Measurements from ENCODE around the gene TSNAX. TPM values are rescaled to one million over a fixed set of nuclear protein-coding genes. Genes with fewer than 3 reads are reported as not detected.

Gene TSNAX
- total RNA-seq, 1 donor from 2014 or later, result 44.4 TPM

- Mint-ChIP-seq H3K4me3 (ENCODE audit: low read depth) (no peak overlapping the region), H3K27me3 (ENCODE audit: low read depth) (peaks cover 8% of the 10 kb centered on the region), H3K36me3 (ENCODE audit: low read depth) (no peaks in the 10 kb centered on the region), H3K9me3 (no peaks in the 10 kb centered on the region), H3K27ac (no peak overlapping the region), H3K4me1 (ENCODE audit: low read depth) (peaks cover 18% of the 10 kb centered on the region)
- intact Hi-C loops (cut with micrococcal nuclease), result loop anchor here (5.0 kb wide), 4 partner anchors 178 to 358 kb away; partner anchors contain the start of genes EGLN1, EXOC8, GNPAT and SPRTN
- DNase-seq (ENCODE audit: low spot score), result no peak
Measured at GRCh38 chr1:231600458-231600976, 72.0 kb downstream of the TSNAX start.

DNA sequence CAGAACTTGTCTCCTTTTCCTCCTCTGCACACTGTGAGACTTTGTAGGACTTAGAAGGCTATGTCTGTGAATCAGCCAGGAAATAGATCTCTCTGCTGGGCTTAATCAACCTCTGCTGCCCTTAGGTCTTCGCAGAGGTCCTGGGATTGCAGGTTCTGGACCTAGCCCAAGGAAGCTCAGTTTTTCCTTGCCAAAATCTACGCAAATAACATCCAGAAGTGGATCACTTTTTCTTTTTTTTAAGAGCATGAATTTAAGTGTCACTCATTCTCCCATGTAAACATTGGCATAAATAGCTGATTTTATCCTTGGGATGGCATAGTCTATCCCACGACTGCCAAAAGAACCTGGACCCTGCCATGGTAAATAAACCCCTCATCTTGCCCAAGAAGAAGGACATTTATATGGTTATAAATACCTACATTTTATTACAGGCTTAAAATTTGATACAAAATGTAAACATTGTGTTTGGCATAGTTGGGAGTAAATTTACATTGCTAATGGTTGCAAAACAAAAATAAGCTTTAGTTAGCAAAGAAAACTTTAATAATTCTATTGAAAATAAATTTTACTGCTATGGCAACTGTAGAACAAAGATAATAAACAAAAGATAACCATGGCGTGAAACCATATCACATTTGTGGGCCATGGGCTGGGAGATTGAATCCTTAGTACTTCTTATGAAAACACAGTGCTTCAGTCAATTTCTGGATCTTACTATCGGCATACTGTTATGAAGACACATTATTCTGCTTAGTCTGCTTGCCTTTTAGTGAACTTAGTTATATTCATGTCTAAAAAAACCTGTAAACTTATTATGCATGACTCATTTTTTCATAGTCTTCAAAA is 73.6 kb downstream of the TSNAX start:
- no peaks in the 10 kb centered on the region for H3K9me3 Mint-ChIP-seq
- peaks cover 8% of the 10 kb centered on the region for H3K4me1 Mint-ChIP-seq (ENCODE audit: low read depth)
- H3K27me3 Mint-ChIP-seq (ENCODE audit: low read depth), result peaks cover 19% of the 10 kb centered on the region
- no peak overlapping the region for H3K4me3 Mint-ChIP-seq (ENCODE audit: low read depth)
- H3K36me3 Mint-ChIP-seq (ENCODE audit: low read depth), result no peaks in the 10 kb centered on the region
- DNase-seq (ENCODE audit: low spot score), result no peak
- intact Hi-C loops (cut with micrococcal nuclease), result loop anchor here (5.0 kb wide), 4 partner anchors 180 to 360 kb away; partner anchors contain the start of genes EGLN1, EXOC8, GNPAT and SPRTN
- no peak overlapping the region for H3K27ac Mint-ChIP-seq

- Mint-ChIP-seq H3K36me3 (ENCODE audit: low read depth) (no peaks in the 10 kb centered on the region), H3K4me1 (ENCODE audit: low read depth) (peaks cover 8% of the 10 kb centered on the region), H3K4me3 (ENCODE audit: low read depth) (no peak overlapping the region), H3K27ac (no peak overlapping the region), H3K9me3 (no peaks in the 10 kb centered on the region), H3K27me3 (ENCODE audit: low read depth) (peaks cover 24% of the 10 kb centered on the region)
- intact Hi-C loops (cut with micrococcal nuclease), result loop anchor here (5.0 kb wide), 4 partner anchors 180 to 360 kb away; partner anchors contain the start of genes EGLN1, EXOC8, GNPAT and SPRTN
- DNase-seq (ENCODE audit: low spot score), result no peak
Measured at GRCh38 chr1:231602673-231602984, 74.2 kb downstream of the TSNAX start.

DNA sequence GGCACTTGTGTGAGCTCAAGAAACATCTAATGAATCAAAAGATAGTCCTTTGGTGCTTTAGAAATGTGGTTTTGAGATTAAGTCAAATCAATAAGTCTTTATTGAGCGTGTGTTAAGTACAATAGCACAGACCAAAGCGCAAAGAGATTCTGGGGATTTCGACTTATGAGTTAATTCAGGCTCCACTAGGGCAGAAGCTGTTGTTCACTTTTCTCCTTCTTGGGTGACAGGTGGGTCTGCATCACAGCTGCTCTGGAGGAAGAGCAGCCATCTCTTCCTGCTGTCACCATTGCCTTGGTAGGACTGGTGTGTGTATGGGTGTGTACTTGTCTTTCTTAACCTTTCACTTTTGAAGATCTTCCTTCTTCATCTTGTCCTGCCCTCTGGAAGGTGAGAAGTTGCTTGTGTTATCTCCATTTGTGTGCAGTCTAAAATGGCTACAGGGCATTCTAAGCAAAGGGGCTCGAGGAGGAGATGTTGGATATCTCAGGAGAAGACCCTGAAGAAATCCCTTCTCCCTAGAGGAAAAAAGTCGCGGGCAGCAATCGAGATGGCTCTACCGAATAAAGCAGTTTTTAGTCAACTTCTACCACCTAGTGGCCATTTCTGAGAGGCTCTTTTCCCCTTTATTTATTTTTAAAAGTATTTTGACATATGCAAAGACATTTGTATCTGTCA is 75.3 kb downstream of the TSNAX start:
- Mint-ChIP-seq H3K4me3 (ENCODE audit: low read depth) (peak overlapping the region; percentile 87), H3K27ac (peak overlapping the region; percentile 69), H3K4me1 (ENCODE audit: low read depth) (peaks cover 8% of the 10 kb centered on the region), H3K9me3 (no peaks in the 10 kb centered on the region), H3K36me3 (ENCODE audit: low read depth) (no peaks in the 10 kb centered on the region), H3K27me3 (ENCODE audit: low read depth) (peaks cover 27% of the 10 kb centered on the region)
- DNase-seq (ENCODE audit: low spot score), result peak; percentile 34
- intact Hi-C loops (cut with micrococcal nuclease), result loop anchor here (1.0 to 5.0 kb wide), 5 partner anchors 181 to 361 kb away; partner anchors contain the start of genes EGLN1, EXOC8, GNPAT and SPRTN

GRCh38 chr1:231604276-231604621 is 75.8 kb downstream of the TSNAX start:
- no peak overlapping the region for H3K27ac Mint-ChIP-seq

GRCh38 chr1:231605149-231606100 is 77.0 kb downstream of the TSNAX start:
- no peak for DNase-seq (ENCODE audit: low spot score)
- no peaks in the 10 kb centered on the region for H3K36me3 Mint-ChIP-seq (ENCODE audit: low read depth)
- H3K9me3 Mint-ChIP-seq, result no peaks in the 10 kb centered on the region
- intact Hi-C loops (cut with micrococcal nuclease), result no loop called here
- no peak overlapping the region for H3K4me3 Mint-ChIP-seq (ENCODE audit: low read depth)
- H3K27me3 Mint-ChIP-seq (ENCODE audit: low read depth), result peaks cover 25% of the 10 kb centered on the region
- peaks cover 8% of the 10 kb centered on the region for H3K4me1 Mint-ChIP-seq (ENCODE audit: low read depth)
- no peak overlapping the region for H3K27ac Mint-ChIP-seq

More at GRCh38 chr1:231604276-231604621, 75.8 kb downstream of the TSNAX start:
- no peak overlapping the region for H3K4me3 Mint-ChIP-seq (ENCODE audit: low read depth)
- DNase-seq (ENCODE audit: low spot score), result no peak
- no peaks in the 10 kb centered on the region for H3K36me3 Mint-ChIP-seq (ENCODE audit: low read depth)
- peaks cover 27% of the 10 kb centered on the region for H3K27me3 Mint-ChIP-seq (ENCODE audit: low read depth)
- intact Hi-C loops (cut with micrococcal nuclease), result loop anchor here (5.0 kb wide), 4 partner anchors 182 to 362 kb away; partner anchors contain the start of genes EGLN1, EXOC8, GNPAT and SPRTN
- no peaks in the 10 kb centered on the region for H3K9me3 Mint-ChIP-seq
- peaks cover 8% of the 10 kb centered on the region for H3K4me1 Mint-ChIP-seq (ENCODE audit: low read depth)

DNA sequence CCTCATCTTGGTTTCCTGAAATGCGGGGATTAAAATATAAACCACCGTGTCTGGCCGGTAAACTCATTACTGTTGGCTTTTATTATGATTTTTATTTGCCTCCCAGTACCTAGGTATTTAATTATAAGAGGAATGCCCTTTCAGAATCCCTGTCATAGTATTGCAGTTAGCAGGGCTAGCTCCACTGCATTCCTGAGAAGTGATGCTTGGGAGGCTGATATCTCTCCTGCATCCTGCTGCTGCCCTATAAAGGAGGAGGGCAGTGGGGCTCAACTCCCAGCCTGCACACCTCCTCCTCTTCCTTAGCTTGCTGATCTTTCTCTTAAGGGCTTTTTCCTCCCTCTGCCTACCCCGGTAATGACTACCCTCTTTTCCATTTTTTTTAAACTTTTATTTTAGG is 78.2 kb downstream of the TSNAX start:
- peaks cover 14% of the 10 kb centered on the region for H3K4me1 Mint-ChIP-seq (ENCODE audit: low read depth)

GRCh38 chr1:231610388-231610787 is 81.9 kb downstream of the TSNAX start:
- peaks cover 15% of the 10 kb centered on the region for H3K9me3 Mint-ChIP-seq
- peaks cover 13% of the 10 kb centered on the region for H3K36me3 Mint-ChIP-seq (ENCODE audit: low read depth)
- peaks cover 23% of the 10 kb centered on the region for H3K27me3 Mint-ChIP-seq (ENCODE audit: low read depth)
- H3K4me3 Mint-ChIP-seq (ENCODE audit: low read depth), result no peak overlapping the region
- intact Hi-C loops (cut with micrococcal nuclease), result no loop called here
- no peak overlapping the region for H3K27ac Mint-ChIP-seq
- no peak for DNase-seq (ENCODE audit: low spot score)
- peaks cover 39% of the 10 kb centered on the region for H3K4me1 Mint-ChIP-seq (ENCODE audit: low read depth)

More for the DNA sequence above, 78.2 kb downstream of the TSNAX start:
- Mint-ChIP-seq H3K9me3 (no peaks in the 10 kb centered on the region), H3K36me3 (ENCODE audit: low read depth) (no peaks in the 10 kb centered on the region), H3K27ac (no peak overlapping the region), H3K27me3 (ENCODE audit: low read depth) (peaks cover 27% of the 10 kb centered on the region), H3K4me3 (ENCODE audit: low read depth) (no peak overlapping the region)
- DNase-seq (ENCODE audit: low spot score), result no peak
- intact Hi-C loops (cut with micrococcal nuclease), result no loop called here

DNA sequence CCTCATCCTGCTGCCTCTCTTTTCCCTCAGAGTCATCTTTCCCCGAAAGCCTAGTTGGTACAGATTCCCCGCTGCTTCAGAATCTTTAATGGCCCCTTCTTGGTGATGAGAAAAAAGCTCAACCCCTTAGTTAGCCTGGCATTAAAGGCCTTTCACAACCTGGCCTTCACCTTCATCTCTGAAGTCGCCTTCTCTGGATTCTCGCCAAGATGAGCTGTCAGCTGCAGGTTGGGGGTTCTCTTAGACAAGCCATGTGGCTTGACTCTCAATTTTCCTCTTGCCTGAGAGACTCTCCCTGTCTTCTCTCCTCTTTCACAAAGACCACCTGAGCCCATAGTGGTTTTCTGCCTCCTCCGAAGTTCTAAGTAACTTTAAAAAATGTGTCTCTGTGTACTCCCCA is 82.6 kb downstream of the TSNAX start:
- H3K27ac Mint-ChIP-seq, result no peak overlapping the region
- no peak overlapping the region for H3K4me3 Mint-ChIP-seq (ENCODE audit: low read depth)
- intact Hi-C loops (cut with micrococcal nuclease), result no loop called here
- H3K27me3 Mint-ChIP-seq (ENCODE audit: low read depth), result peaks cover 20% of the 10 kb centered on the region
- no peak for DNase-seq (ENCODE audit: low spot score)
- H3K4me1 Mint-ChIP-seq (ENCODE audit: low read depth), result peaks cover 38% of the 10 kb centered on the region
- peaks cover 13% of the 10 kb centered on the region for H3K36me3 Mint-ChIP-seq (ENCODE audit: low read depth)
- peaks cover 19% of the 10 kb centered on the region for H3K9me3 Mint-ChIP-seq

DNA sequence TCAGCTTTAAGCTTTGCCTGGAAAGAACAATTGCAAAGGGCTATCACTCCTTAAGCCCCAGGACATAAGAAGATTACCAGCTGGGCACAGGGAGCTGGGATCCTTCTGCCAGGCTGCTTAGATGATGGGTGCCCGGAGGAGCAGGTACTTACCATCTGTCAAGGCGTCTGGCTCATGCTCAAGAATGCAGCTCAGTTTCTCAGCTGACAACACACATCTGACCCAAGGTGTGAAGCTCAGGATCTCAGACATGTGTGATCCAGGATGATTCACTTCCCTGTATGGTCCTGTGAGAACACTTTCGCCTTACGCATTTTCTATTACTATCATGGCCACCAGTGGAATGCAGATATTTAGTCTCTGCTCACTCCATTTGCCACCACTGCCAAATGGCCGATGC is 83.4 kb downstream of the TSNAX start:
- Mint-ChIP-seq H3K36me3 (ENCODE audit: low read depth) (peaks cover 13% of the 10 kb centered on the region), H3K4me3 (ENCODE audit: low read depth) (peak overlapping the region; percentile 59), H3K4me1 (ENCODE audit: low read depth) (peaks cover 38% of the 10 kb centered on the region), H3K27ac (no peak overlapping the region), H3K27me3 (ENCODE audit: low read depth) (peaks cover 21% of the 10 kb centered on the region), H3K9me3 (peaks cover 21% of the 10 kb centered on the region)
- no peak for DNase-seq (ENCODE audit: low spot score)
- intact Hi-C loops (cut with micrococcal nuclease), result no loop called here

- peak overlapping the region; percentile 80 for H3K27ac Mint-ChIP-seq
- peaks cover 38% of the 10 kb centered on the region for H3K4me1 Mint-ChIP-seq (ENCODE audit: low read depth)
- peak; percentile 53 for DNase-seq (ENCODE audit: low spot score)
- intact Hi-C loops (cut with micrococcal nuclease), result no loop called here
- peak overlapping the region; percentile 59 for H3K4me3 Mint-ChIP-seq (ENCODE audit: low read depth)
- H3K36me3 Mint-ChIP-seq (ENCODE audit: low read depth), result peaks cover 13% of the 10 kb centered on the region
- peaks cover 16% of the 10 kb centered on the region for H3K27me3 Mint-ChIP-seq (ENCODE audit: low read depth)
- H3K9me3 Mint-ChIP-seq, result peaks cover 21% of the 10 kb centered on the region
Measured at GRCh38 chr1:231612393-231613089, 84.1 kb downstream of the TSNAX start.

Measured in activated T-helper 2 cell treated with anti-CD3 and anti-CD28 coated beads, Interferon-gamma antibody, Interleukin-2, Interleukin-4, amounts not matched to agents 10 μg/mL and 5 μg/mL and 100 μg/mL, durations not matched to agents 14 hours and 24 hours and 36 hours (primary cell).